Uterus (tissue), 4 donors: ENCODE results near the gene NRG3. TPM values are rescaled to one million over a fixed set of nuclear protein-coding genes. Genes with fewer than 3 reads are reported as not detected.

Experiments
- DNase-seq, 2 donors: peaks; one replicate each; pipeline ENCODE4 v3.0.0-alpha.2; 2019 to 2020
- H3K27ac ChIP-seq, 2 donors: fragments of 200-600 bp; sonication (generic); 1 replicate in 1 of 2; 2 replicates in 1 of 2; pipeline ENCODE4 v1.5.1; 2016 to 2018
- H3K27me3 ChIP-seq, 2 donors: fragments of 200-600 bp; sonication (generic); one replicate each; pipeline ENCODE4 v1.5.1; 2018 to 2019; ENCODE audit warnings: control low read depth in 1 of 2
- H3K36me3 ChIP-seq, 2 donors: fragments of 200-600 bp; sonication (generic); one replicate each; pipeline ENCODE4 v1.5.1; 2019; ENCODE audit warnings: control low read depth in 1 of 2
- H3K4me1 ChIP-seq, 2 donors: fragments of 200-600 bp; sonication (generic); one replicate each; pipeline ENCODE4 v1.5.1; 2018 to 2019; ENCODE audit warnings: control low read depth in 1 of 2
- H3K4me3 ChIP-seq, 2 donors: fragments of 200-600 bp; sonication (generic); 1 replicate in 1 of 2; 2 replicates in 1 of 2; pipeline ENCODE4 v1.5.1; 2018 to 2019; ENCODE audit warnings: mild to moderate bottlenecking in 1 of 2
- H3K9me3 ChIP-seq, 2 donors: fragments of 200-600 bp; sonication (generic); one replicate each; pipeline ENCODE4 v1.5.1; 2019; ENCODE audit warnings: control low read depth in 1 of 2
- CTCF ChIP-seq, 4 experiments: fragments of 200-600 bp in 2 of 4; fragments of 450-650 bp in 2 of 4; sonication (generic) in 2 of 4; IDR thresholded peaks; one replicate each; pipeline ENCODE4 v1.5.1; 2016 to 2019; ENCODE audit warnings: antibody characterized with exemption in 4 of 4, mild to moderate bottlenecking in 2 of 4, moderate library complexity in 1 of 4
- POLR2A ChIP-seq, 2 donors: fragments of 450-650 bp; IDR thresholded peaks; one replicate each; pipeline ENCODE4 v1.6.1; 2016; ENCODE audit warnings: antibody characterized with exemption in 2 of 2, mild to moderate bottlenecking in 1 of 2, moderate library complexity in 1 of 2
- intact Hi-C: fragments of 100-400 bp; cut with DNase I; formaldehyde crosslinking; loops from one replicate; pipeline ENCODE4 v1.15.1; 2023; ENCODE audit warnings: low total_unique reads
- total RNA-seq, 4 donors: library from RNA; depleted of rRNA in 3 of 4; stranded (reverse); fragments of >200 nt in 3 of 4; gene quantifications; one replicate each; pipeline versions ENCODE4 v1.1.0 to v1.2.4, GENCODE V29; 2014 to 2023
- donor health status: DM: yes; HTN: yes; CAD: no.

Gene NRG3
- total RNA-seq, 4 donors from 2014 or later, result 0.27 to 1.0 TPM; not detected in 2

- Histone ChIP-seq H3K36me3 (no peaks in the 10 kb centered on the region), H3K27ac (no peak overlapping the region), H3K27me3 (no peaks in the 10 kb centered on the region), H3K9me3 (no peaks in the 10 kb centered on the region), H3K4me1 (no peaks in the 10 kb centered on the region), H3K4me3 (no peak overlapping the region)
- TF ChIP-seq CTCF (IDR thresholded peaks at IDR 0.05) (no peak), POLR2A (IDR thresholded peaks at IDR 0.05) (no peak)
- intact Hi-C loops, result no loop called here
- no peak for DNase-seq
Observed at GRCh38 chr10:82245157-82245556, 370.2 kb downstream of the NRG3 start.

GRCh38 chr10:82245906-82246560 lies 371.0 kb downstream of the NRG3 start:
- Histone ChIP-seq H3K36me3 (no peaks in the 10 kb centered on the region), H3K4me1 (no peaks in the 10 kb centered on the region), H3K4me3 (no peak overlapping the region), H3K27ac (no peak overlapping the region), H3K9me3 (no peaks in the 10 kb centered on the region), H3K27me3 (no peaks in the 10 kb centered on the region)
- DNase-seq, result no peak
- TF ChIP-seq CTCF (IDR thresholded peaks at IDR 0.05) (no peak), POLR2A (IDR thresholded peaks at IDR 0.05) (no peak)
- intact Hi-C loops, result no loop called here

- Histone ChIP-seq H3K9me3 (no peaks in the 10 kb centered on the region), H3K27me3 (no peaks in the 10 kb centered on the region), H3K36me3 (no peaks in the 10 kb centered on the region), H3K4me1 (no peaks in the 10 kb centered on the region), H3K4me3 (no peak overlapping the region), H3K27ac (no peak overlapping the region)
- intact Hi-C loops, result no loop called here
- TF ChIP-seq CTCF (IDR thresholded peaks at IDR 0.05) (no peak), POLR2A (IDR thresholded peaks at IDR 0.05) (no peak)
- DNase-seq, result no peak
Observed at GRCh38 chr10:82249141-82249540, 374.1 kb downstream of the NRG3 start.

GRCh38 chr10:82251222-82251906 lies 376.4 kb downstream of the NRG3 start:
- H3K4me3 ChIP-seq, result no peak overlapping the region
- no peak overlapping the region for H3K27ac ChIP-seq
- no peak for DNase-seq
- no peaks in the 10 kb centered on the region for H3K36me3 ChIP-seq
- no peaks in the 10 kb centered on the region for H3K9me3 ChIP-seq
- intact Hi-C loops, result no loop called here
- H3K4me1 ChIP-seq, result no peaks in the 10 kb centered on the region
- no peaks in the 10 kb centered on the region for H3K27me3 ChIP-seq
- TF ChIP-seq POLR2A (IDR thresholded peaks at IDR 0.05) (no peak), CTCF (IDR thresholded peaks at IDR 0.05) (no peak)

GRCh38 chr10:82252081-82252480 lies 377.1 kb downstream of the NRG3 start:
- Histone ChIP-seq H3K27me3 (no peaks in the 10 kb centered on the region), H3K9me3 (no peaks in the 10 kb centered on the region), H3K36me3 (no peaks in the 10 kb centered on the region), H3K4me1 (no peaks in the 10 kb centered on the region), H3K4me3 (no peak overlapping the region), H3K27ac (no peak overlapping the region)
- intact Hi-C loops, result no loop called here
- no peak for DNase-seq
- TF ChIP-seq CTCF (IDR thresholded peaks at IDR 0.05) (no peak), POLR2A (IDR thresholded peaks at IDR 0.05) (no peak)
